AG04449 (cell line): ENCODE measurements around the gene SKAP1.
"Not testable (repeated sequence)": the region's sequence is repeated elsewhere in the genome, so short reads cannot be mapped to it uniquely, and the experiment has no call there.

Source experiments
- CTCF ChIA-PET: fragments of 350-600 bp; formaldehyde crosslinking; extraction: SDS; loops from one replicate; lab custom pipeline; 2021; ENCODE audit warnings: antibody characterized with exemption; lab: Yijun Ruan, JAX
- POLR2A ChIA-PET: fragments of 400-600, 350-600 bp; formaldehyde crosslinking; extraction: SDS; loops from one replicate; lab custom pipeline; 2020; ENCODE audit warnings: antibody characterized with exemption, inconsistent platforms; lab: Yijun Ruan, JAX
- DNase-seq: peaks from one replicate; pipeline ENCODE4 v3.0.0-alpha.2; 2010; ENCODE audit warnings: low read depth, low spot score
- H3K4me3 ChIP-seq: 2 replicates; pipeline ENCODE4 v1.5.1; 2011; ENCODE audit warnings: low read depth, mild to moderate bottlenecking, control low read depth, low read length
- TF ChIP-seq, protein P1 (sequence below): IDR thresholded peaks from one replicate; pipeline ENCODE4 v1.5.1; 2011; ENCODE audit warnings: mild to moderate bottlenecking, moderate library complexity, low read length, control low read depth, inconsistent platforms; ENCODE audit not compliant: insufficient read depth; ENCODE audit errors: missing control alignments

Gene SKAP1

DNA sequence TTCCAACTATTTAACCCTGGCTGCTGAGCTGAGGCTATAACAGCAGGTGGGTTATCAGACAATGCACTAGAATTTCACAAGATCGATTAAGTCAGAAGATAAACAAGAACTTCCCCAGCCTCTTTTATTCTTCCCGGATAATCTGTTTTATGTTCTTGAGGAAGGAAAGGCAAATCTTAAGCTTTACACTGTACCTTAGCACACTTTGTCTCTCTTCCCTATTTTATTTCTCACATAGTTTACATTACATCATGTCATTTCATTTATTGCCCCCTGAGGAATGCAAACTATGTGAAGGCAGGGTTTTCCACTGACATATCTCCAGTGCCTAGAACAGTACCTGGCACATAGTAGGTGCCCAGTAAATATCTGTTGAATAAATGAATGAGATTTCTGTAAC, 139.6 kb downstream of the SKAP1 start:
- CTCF ChIA-PET, result interaction anchor here (1.9 kb wide), 1 partner anchor 18 kb away, joined by 9 read pairs; no protein-coding TSS in a partner anchor

GRCh38 chr17:48286917-48287316, 143.1 kb downstream of the SKAP1 start:
- CTCF ChIA-PET, result interaction anchor here (0.9 to 1.2 kb wide), 2 partner anchors 7 to 45 kb away, joined by 3 read pairs; no protein-coding TSS in a partner anchor

More for the DNA sequence above, 139.6 kb downstream of the SKAP1 start:
- no peak overlapping the region for H3K4me3 ChIP-seq
- POLR2A ChIA-PET, result no interaction called here
- TF ChIP-seq, protein P1, sequence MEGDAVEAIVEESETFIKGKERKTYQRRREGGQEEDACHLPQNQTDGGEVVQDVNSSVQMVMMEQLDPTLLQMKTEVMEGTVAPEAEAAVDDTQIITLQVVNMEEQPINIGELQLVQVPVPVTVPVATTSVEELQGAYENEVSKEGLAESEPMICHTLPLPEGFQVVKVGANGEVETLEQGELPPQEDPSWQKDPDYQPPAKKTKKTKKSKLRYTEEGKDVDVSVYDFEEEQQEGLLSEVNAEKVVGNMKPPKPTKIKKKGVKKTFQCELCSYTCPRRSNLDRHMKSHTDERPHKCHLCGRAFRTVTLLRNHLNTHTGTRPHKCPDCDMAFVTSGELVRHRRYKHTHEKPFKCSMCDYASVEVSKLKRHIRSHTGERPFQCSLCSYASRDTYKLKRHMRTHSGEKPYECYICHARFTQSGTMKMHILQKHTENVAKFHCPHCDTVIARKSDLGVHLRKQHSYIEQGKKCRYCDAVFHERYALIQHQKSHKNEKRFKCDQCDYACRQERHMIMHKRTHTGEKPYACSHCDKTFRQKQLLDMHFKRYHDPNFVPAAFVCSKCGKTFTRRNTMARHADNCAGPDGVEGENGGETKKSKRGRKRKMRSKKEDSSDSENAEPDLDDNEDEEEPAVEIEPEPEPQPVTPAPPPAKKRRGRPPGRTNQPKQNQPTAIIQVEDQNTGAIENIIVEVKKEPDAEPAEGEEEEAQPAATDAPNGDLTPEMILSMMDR, result no peak
- DNase-seq, result no peak

GRCh38 chr17:48285614-48286013, 144.4 kb downstream of the SKAP1 start:
- ChIA-PET POLR2A (no interaction called here), CTCF (no interaction called here)
- DNase-seq, result no peak
- TF ChIP-seq, protein P1, result no peak
- no peak overlapping the region for H3K4me3 ChIP-seq

More at GRCh38 chr17:48286917-48287316, 143.1 kb downstream of the SKAP1 start:
- POLR2A ChIA-PET, DNase-seq, H3K4me3 ChIP-seq: not testable (repeated sequence)

- ChIA-PET CTCF (interaction anchor here (5.5 to 14.1 kb wide), 2 partner anchors 20 to 24 kb away, joined by 21 to 99 read pairs; no protein-coding TSS in a partner anchor), POLR2A (no interaction called here)
- TF ChIP-seq, protein P1, result no peak
- no peak for DNase-seq
- no peak overlapping the region for H3K4me3 ChIP-seq
Measured at GRCh38 chr17:48283907-48284306, 146.1 kb downstream of the SKAP1 start.

DNA sequence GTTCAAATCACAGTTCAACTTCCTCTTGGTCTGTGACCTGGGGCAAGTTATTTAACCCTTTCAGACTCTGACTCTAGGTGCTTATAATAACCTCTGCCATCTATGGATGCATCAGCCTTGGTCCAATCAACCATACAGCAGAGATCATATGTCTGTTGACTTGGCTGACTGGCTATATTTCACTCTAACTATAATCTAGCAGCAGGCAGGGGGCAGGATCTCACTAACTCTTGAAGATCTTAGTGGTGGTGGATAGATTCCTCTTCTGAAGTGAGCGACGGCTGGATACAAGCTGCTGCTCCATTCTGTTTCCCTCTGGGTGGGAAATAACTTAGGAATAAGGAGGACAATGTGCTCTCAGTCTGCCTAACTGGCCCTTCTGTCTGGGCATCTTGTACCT, 146.6 kb downstream of the SKAP1 start:
- DNase-seq, result no peak
- no peak overlapping the region for H3K4me3 ChIP-seq
- ChIA-PET CTCF (interaction anchor here (5.5 to 14.1 kb wide), 2 partner anchors 19 to 24 kb away, joined by 21 to 99 read pairs; no protein-coding TSS in a partner anchor), POLR2A (no interaction called here)
- TF ChIP-seq, protein P1, result no peak

DNA sequence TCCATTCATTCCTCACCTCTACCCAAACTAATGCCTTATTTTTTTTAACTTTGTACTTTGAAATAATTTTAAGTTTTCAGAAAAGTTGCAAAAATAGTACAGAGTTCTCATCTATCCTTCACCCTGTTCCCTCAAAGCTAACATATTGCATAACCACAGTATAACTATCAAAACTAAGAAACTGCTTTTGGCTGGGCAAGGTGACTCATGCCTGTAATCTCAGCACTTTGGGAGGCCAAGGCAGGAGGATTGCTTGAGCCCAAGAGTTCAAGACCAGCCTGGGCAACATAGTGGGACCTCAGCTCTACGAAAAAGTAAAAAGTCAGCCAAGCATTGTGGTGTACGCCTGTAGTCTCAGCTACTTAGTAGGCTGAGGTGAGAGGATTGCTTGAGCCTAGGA, 147.7 kb downstream of the SKAP1 start:
- POLR2A ChIA-PET, result no interaction called here
- no peak for DNase-seq
- no peak overlapping the region for H3K4me3 ChIP-seq
- TF ChIP-seq, protein P1, result no peak
- CTCF ChIA-PET, result interaction anchor here (0.7 to 14.1 kb wide), 3 partner anchors 9 to 26 kb away, joined by 3 to 99 read pairs (median 21); no protein-coding TSS in a partner anchor
